Measurements from ENCODE around the gene ZNF546.
"Not testable (repeated sequence)": the region's sequence is repeated elsewhere in the genome, so short reads cannot be mapped to it uniquely, and the experiment has no call there.

ZNF546 gene

DNA sequence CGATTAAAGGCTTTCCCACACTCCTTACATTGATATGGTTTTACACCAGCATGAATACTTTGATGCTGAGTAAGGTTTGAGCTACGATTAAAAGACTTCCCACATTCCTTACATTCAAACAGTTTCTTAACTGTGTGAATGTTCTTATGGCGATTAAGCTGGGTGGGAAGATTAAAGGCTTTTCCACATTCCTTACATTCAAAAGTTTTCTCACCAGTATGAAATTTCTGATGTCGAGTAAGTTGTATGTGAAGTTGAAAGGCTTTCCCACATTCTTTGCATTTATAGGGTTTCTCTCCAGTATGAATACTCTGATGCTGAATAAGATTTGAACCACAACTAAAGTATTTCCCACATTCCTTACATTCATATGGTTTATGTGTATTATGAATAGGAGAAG, 39.1 kb downstream of the ZNF546 start:
- Histone ChIP-seq H4K8ac (ENCODE audit: low read depth, low read length) (no peak overlapping the region), H3K4me2 (ENCODE audit: low read length) (no peak overlapping the region), H3K79me2 (ENCODE audit: control insufficient read depth, insufficient read depth, low read length, poor library complexity) (no peaks in the 10 kb centered on the region), H3K27ac (ENCODE audit: low read depth, low read length) (no peak overlapping the region), H3K18ac (ENCODE audit: low read length) (no peak overlapping the region), H3K4ac (ENCODE audit: low read depth, low read length) (no peak overlapping the region), H3K9me3 (ENCODE audit: insufficient read depth, low read depth, low read length) (peaks cover 6% of the 10 kb centered on the region), H3K36me3 (ENCODE audit: control insufficient read depth in 1 of 2, insufficient read depth in 2 of 2, low read length in 2 of 2) (peaks cover 2 to 5% of the 10 kb centered on the region in 2 experiments), H3K4me3 (ENCODE audit: low read depth, low read length) (no peak overlapping the region), H4K12ac (ENCODE audit: low read depth, low read length) (no peak overlapping the region), H3K9ac (ENCODE audit: low read length) (no peak overlapping the region), H4K91ac (ENCODE audit: low read depth, low read length) (no peak overlapping the region), H3K27me3 (ENCODE audit: insufficient read depth, low read length) (no peaks in the 10 kb centered on the region), H3K79me1 (ENCODE audit: low read length) (no peaks in the 10 kb centered on the region), H2AK5ac (ENCODE audit: low read length) (no peak overlapping the region), H2AFZ (ENCODE audit: insufficient read depth, low read length, poor library complexity) (no peak overlapping the region), H2BK120ac (ENCODE audit: insufficient read depth, low read length, poor library complexity) (no peak overlapping the region), H3K4me1 (ENCODE audit: control insufficient read depth in 1 of 2, insufficient read depth in 2 of 2, low read length in 2 of 2) (no peaks in the 10 kb centered on the region), H3K14ac (ENCODE audit: low read length) (no peak overlapping the region), H2BK5ac (ENCODE audit: low read depth, low read length, poor library complexity) (no peak overlapping the region), H3K23ac (ENCODE audit: low read length) (no peak overlapping the region), H2BK12ac (ENCODE audit: low read length) (no peak overlapping the region)
- DNase-seq: no peak
- no CpG with 5 or more reads among the region's 4 CpGs for WGBS (ENCODE audit: extremely low coverage, insufficient coverage, insufficient read length)

DNA sequence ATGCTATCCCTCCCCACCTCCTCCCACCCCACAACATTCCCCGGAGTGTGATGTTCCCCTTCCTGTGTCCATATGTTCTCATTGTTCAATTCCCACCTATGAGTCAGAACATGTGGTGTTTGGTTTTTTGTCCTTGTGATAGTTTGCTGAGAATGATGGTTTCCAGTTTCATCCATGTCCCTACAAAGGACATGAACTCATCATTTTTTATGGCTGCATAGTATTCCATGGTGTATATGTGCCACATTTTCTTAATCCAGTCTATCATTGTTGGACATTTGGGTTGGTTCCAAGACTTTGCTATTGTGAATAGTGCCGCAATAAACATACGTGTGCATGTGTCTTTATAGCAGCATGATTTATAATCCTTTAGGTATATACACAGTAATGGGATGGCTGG, 41.2 kb downstream of the ZNF546 start:
- not testable (repeated sequence) for DNase-seq; H3K18ac ChIP-seq (ENCODE audit: low read length); H3K36me3 ChIP-seq (ENCODE audit: control insufficient read depth in 1 of 2, insufficient read depth in 2 of 2, low read length in 2 of 2); H3K4me1 ChIP-seq (ENCODE audit: control insufficient read depth in 1 of 2, insufficient read depth in 2 of 2, low read length in 2 of 2); H4K12ac ChIP-seq (ENCODE audit: low read depth, low read length); H3K4ac ChIP-seq (ENCODE audit: low read depth, low read length); H2AK5ac ChIP-seq (ENCODE audit: low read length); H3K23ac ChIP-seq (ENCODE audit: low read length); H3K27ac ChIP-seq (ENCODE audit: low read depth, low read length); H3K9ac ChIP-seq (ENCODE audit: low read length); H4K8ac ChIP-seq (ENCODE audit: low read depth, low read length); H3K79me2 ChIP-seq (ENCODE audit: control insufficient read depth, insufficient read depth, low read length, poor library complexity); H3K9me3 ChIP-seq (ENCODE audit: insufficient read depth, low read depth, low read length); H2BK120ac ChIP-seq (ENCODE audit: insufficient read depth, low read length, poor library complexity); H2BK12ac ChIP-seq (ENCODE audit: low read length); H3K14ac ChIP-seq (ENCODE audit: low read length); H2BK5ac ChIP-seq (ENCODE audit: low read depth, low read length, poor library complexity); H3K4me3 ChIP-seq (ENCODE audit: low read depth, low read length); H3K79me1 ChIP-seq (ENCODE audit: low read length); H2AFZ ChIP-seq (ENCODE audit: insufficient read depth, low read length, poor library complexity); H3K27me3 ChIP-seq (ENCODE audit: insufficient read depth, low read length); H3K4me2 ChIP-seq (ENCODE audit: low read length); H4K91ac ChIP-seq (ENCODE audit: low read depth, low read length)
- no CpG with 5 or more reads among the region's 3 CpGs for WGBS (ENCODE audit: extremely low coverage, insufficient coverage, insufficient read length)

DNA sequence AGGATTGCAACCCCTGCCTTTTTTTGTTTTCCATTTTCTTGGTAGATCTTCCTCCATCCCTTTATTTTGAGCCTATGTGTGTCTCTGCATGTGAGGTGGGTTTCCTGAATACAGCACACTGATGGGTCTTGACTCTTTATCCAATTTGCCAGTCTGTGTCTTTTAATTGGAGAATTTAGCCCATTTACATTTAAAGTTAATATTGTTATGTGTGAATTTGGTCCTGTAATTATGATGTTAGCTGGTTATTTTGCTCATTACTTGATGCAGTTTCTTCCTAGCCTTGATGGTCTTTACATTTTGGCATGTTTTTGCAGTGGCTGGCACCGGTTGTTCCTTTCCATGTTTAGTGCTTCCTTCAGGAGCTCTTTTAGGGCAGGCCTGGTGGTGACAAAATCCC, 44.9 kb downstream of the ZNF546 start:
- H3K23ac ChIP-seq (ENCODE audit: low read length); H4K91ac ChIP-seq (ENCODE audit: low read depth, low read length); H4K8ac ChIP-seq (ENCODE audit: low read depth, low read length); DNase-seq; H3K9me3 ChIP-seq (ENCODE audit: insufficient read depth, low read depth, low read length); H2BK12ac ChIP-seq (ENCODE audit: low read length); H2AFZ ChIP-seq (ENCODE audit: insufficient read depth, low read length, poor library complexity); H3K27ac ChIP-seq (ENCODE audit: low read depth, low read length); H3K79me1 ChIP-seq (ENCODE audit: low read length); H3K27me3 ChIP-seq (ENCODE audit: insufficient read depth, low read length); H4K12ac ChIP-seq (ENCODE audit: low read depth, low read length); H2AK5ac ChIP-seq (ENCODE audit: low read length); H3K4me1 ChIP-seq (ENCODE audit: control insufficient read depth in 1 of 2, insufficient read depth in 2 of 2, low read length in 2 of 2); H3K14ac ChIP-seq (ENCODE audit: low read length); H3K4me2 ChIP-seq (ENCODE audit: low read length); H3K9ac ChIP-seq (ENCODE audit: low read length); H2BK5ac ChIP-seq (ENCODE audit: low read depth, low read length, poor library complexity); H3K4ac ChIP-seq (ENCODE audit: low read depth, low read length); H3K79me2 ChIP-seq (ENCODE audit: control insufficient read depth, insufficient read depth, low read length, poor library complexity); H3K4me3 ChIP-seq (ENCODE audit: low read depth, low read length); H3K18ac ChIP-seq (ENCODE audit: low read length); H2BK120ac ChIP-seq (ENCODE audit: insufficient read depth, low read length, poor library complexity): not testable (repeated sequence)
- H3K36me3 ChIP-seq (ENCODE audit: control insufficient read depth in 1 of 2, insufficient read depth in 2 of 2, low read length in 2 of 2): peaks cover 10 to 14% of the 10 kb centered on the region in 2 experiments
- WGBS (ENCODE audit: extremely low coverage, insufficient coverage, insufficient read length): no CpG with 5 or more reads among the region's 1 CpG

DNA sequence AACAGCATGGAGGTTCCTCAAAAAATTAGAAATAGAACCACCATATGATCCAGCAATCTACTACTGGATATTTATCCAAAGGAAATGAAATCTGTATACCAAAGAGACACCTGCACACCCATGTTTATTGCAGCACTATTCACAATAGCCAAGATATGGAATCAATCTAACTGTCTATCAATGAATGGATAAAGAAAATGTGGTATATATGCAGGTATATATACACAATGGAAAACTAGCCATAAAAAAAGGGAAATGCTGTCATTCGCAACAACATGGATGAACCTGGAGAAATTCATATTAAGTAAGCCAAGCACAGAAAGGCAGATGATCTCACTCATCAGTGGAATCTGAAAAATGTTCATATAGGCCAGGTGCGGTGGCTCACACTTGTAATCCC, 56.6 kb downstream of the ZNF546 start:
- no peak overlapping the region for H3K4me2 ChIP-seq (ENCODE audit: low read length)
- no peak overlapping the region for H3K4me3 ChIP-seq (ENCODE audit: low read depth, low read length)
- peak in 1 of 2 donors; percentile 18 for DNase-seq
- peaks cover 5% of the 10 kb centered on the region for H3K79me1 ChIP-seq (ENCODE audit: low read length)
- no peak overlapping the region for H2BK12ac ChIP-seq (ENCODE audit: low read length)
- no peak overlapping the region for H3K18ac ChIP-seq (ENCODE audit: low read length)
- H3K9me3 ChIP-seq (ENCODE audit: insufficient read depth, low read depth, low read length): peaks cover 4% of the 10 kb centered on the region
- no peaks in the 10 kb centered on the region for H3K27me3 ChIP-seq (ENCODE audit: insufficient read depth, low read length)
- H4K91ac ChIP-seq (ENCODE audit: low read depth, low read length): no peak overlapping the region
- H3K9ac ChIP-seq (ENCODE audit: low read length): no peak overlapping the region
- WGBS (ENCODE audit: extremely low coverage, insufficient coverage, insufficient read length): no CpG with 5 or more reads among the region's 2 CpGs
- H3K23ac ChIP-seq (ENCODE audit: low read length): no peak overlapping the region
- no peak overlapping the region for H4K8ac ChIP-seq (ENCODE audit: low read depth, low read length)
- H4K12ac ChIP-seq (ENCODE audit: low read depth, low read length): no peak overlapping the region
- H2BK5ac ChIP-seq (ENCODE audit: low read depth, low read length, poor library complexity): no peak overlapping the region
- no peak overlapping the region for H3K4ac ChIP-seq (ENCODE audit: low read depth, low read length)
- H3K4me1 ChIP-seq (ENCODE audit: control insufficient read depth in 1 of 2, insufficient read depth in 2 of 2, low read length in 2 of 2): peaks cover 2 to 4% of the 10 kb centered on the region in 2 experiments
- H2AFZ ChIP-seq (ENCODE audit: insufficient read depth, low read length, poor library complexity): no peak overlapping the region
- no peak overlapping the region for H2BK120ac ChIP-seq (ENCODE audit: insufficient read depth, low read length, poor library complexity)
- no peak overlapping the region for H2AK5ac ChIP-seq (ENCODE audit: low read length)
- H3K27ac ChIP-seq (ENCODE audit: low read depth, low read length): no peak overlapping the region
- no peak overlapping the region for H3K14ac ChIP-seq (ENCODE audit: low read length)
- H3K36me3 ChIP-seq (ENCODE audit: control insufficient read depth in 1 of 2, insufficient read depth in 2 of 2, low read length in 2 of 2): peaks cover 3 to 4% of the 10 kb centered on the region in 2 experiments
- peaks cover 5% of the 10 kb centered on the region for H3K79me2 ChIP-seq (ENCODE audit: control insufficient read depth, insufficient read depth, low read length, poor library complexity)
